H1 (cell line): ENCODE data around the gene CTBP2. TPM values are rescaled to one million over a fixed set of nuclear protein-coding genes. Genes with fewer than 3 reads are reported as not detected.

Experiments used
- CTCF ChIA-PET: fragments of 300-600 bp; sonication (Branson Sonifier 250); formaldehyde crosslinking; loops from one replicate; lab custom pipeline; 2021; ENCODE audit not compliant: partially characterized antibody; lab: Charles Lee
- POLR2A ChIA-PET: fragments of 300-600 bp; sonication (Branson Sonifier 250); formaldehyde crosslinking; loops from one replicate; lab custom pipeline; 2021; ENCODE audit warnings: inconsistent platforms; ENCODE audit not compliant: partially characterized antibody; lab: Charles Lee
- DNase-seq, 2 experiments: peaks; one replicate each; pipeline versions ENCODE4 v3.0.0 to v3.0.0-alpha.2; 2010 to 2022; ENCODE audit warnings: low spot score in 2 of 2, low read depth in 1 of 2, mixed read lengths in 1 of 2
- FAIRE-seq: peaks from 2 replicates; lab custom pipeline; 2011; peaks lifted over from hg19 to GRCh38; lab: Jason Lieb, UNC
- H2AFZ ChIP-seq: 2 replicates; pipeline ENCODE4 v1.8.1; 2012; ENCODE audit warnings: low read length, inconsistent platforms
- H2AK5ac ChIP-seq: 2 replicates; pipeline ENCODE4 v1.6.1; 2013; ENCODE audit warnings: low read depth, low read length
- H2BK120ac ChIP-seq: replicated peaks from 2 replicates; pipeline ENCODE3; 2013; ENCODE audit warnings: low read depth, low read length, inconsistent platforms
- H2BK12ac ChIP-seq: 2 replicates; pipeline ENCODE4 v1.6.1; 2013; ENCODE audit warnings: low read depth, low read length
- H2BK15ac ChIP-seq: 2 replicates; pipeline ENCODE4 v1.6.1; 2013; ENCODE audit warnings: low read length
- H2BK20ac ChIP-seq: 2 replicates; pipeline ENCODE4 v1.6.1; 2013; ENCODE audit warnings: low read length
- H2BK5ac ChIP-seq: 2 replicates; pipeline ENCODE4 v1.6.1; 2013; ENCODE audit warnings: low read depth, low read length
- H3K14ac ChIP-seq: 2 replicates; pipeline ENCODE4 v1.6.1; 2013; ENCODE audit warnings: inconsistent platforms; ENCODE audit not compliant: insufficient read length
- H3K18ac ChIP-seq: 2 replicates; pipeline ENCODE4 v1.6.1; 2013; ENCODE audit warnings: low read length; ENCODE audit errors: extremely low read depth
- H3K23ac ChIP-seq: 2 replicates; pipeline ENCODE4 v1.6.1; 2013; ENCODE audit warnings: inconsistent platforms; ENCODE audit not compliant: insufficient read length
- H3K23me2 ChIP-seq: 2 replicates; pipeline ENCODE4 v1.6.1; 2013; ENCODE audit warnings: low read depth, low read length
- H3K27ac ChIP-seq: 2 replicates; pipeline ENCODE4 v1.6.1; 2011; ENCODE audit warnings: low read depth, low read length, inconsistent platforms
- H3K27me3 ChIP-seq, 4 experiments: replicated peaks in 1 of 4; 1 replicate in 1 of 4; 2 replicates in 3 of 4; pipeline versions ENCODE4 v1.6.1 to v1.8.1; 2011 to 2013; ENCODE audit warnings: low read length in 3 of 4, mild to moderate bottlenecking in 3 of 4, inconsistent platforms in 2 of 4, mixed read lengths in 2 of 4, moderate library complexity in 1 of 4; ENCODE audit not compliant: control insufficient read depth in 3 of 4, insufficient read depth in 3 of 4; ENCODE audit errors: extremely low read depth in 1 of 4
- H3K36me3 ChIP-seq, 4 experiments: 2 replicates each; pipeline versions ENCODE4 v1.6.1 to v1.8.1; 2011 to 2013; ENCODE audit warnings: mild to moderate bottlenecking in 4 of 4, low read length in 3 of 4, moderate library complexity in 2 of 4, control low read depth in 1 of 4, inconsistent platforms in 1 of 4; ENCODE audit not compliant: insufficient read depth in 4 of 4, control insufficient read depth in 2 of 4
- H3K4ac ChIP-seq: replicated peaks from 2 replicates; pipeline ENCODE3; 2013; ENCODE audit warnings: low read length, low read depth, mixed read lengths, inconsistent platforms; ENCODE audit not compliant: insufficient read length
- H3K4me1 ChIP-seq, 4 experiments: replicated peaks in 1 of 4; 1 replicate in 1 of 4; 2 replicates in 3 of 4; pipeline versions ENCODE4 v1.6.1 to v1.8.1; 2011 to 2013; ENCODE audit warnings: low read length in 3 of 4, inconsistent platforms in 2 of 4, mixed read lengths in 1 of 4; ENCODE audit not compliant: insufficient read depth in 4 of 4, control insufficient read depth in 3 of 4
- H3K4me2 ChIP-seq, 2 experiments: 2 replicates each; pipeline versions ENCODE4 v1.6.1 to v1.8.1; 2011 to 2013; ENCODE audit warnings: low read depth in 2 of 2, low read length in 2 of 2, control low read depth in 1 of 2, inconsistent platforms in 1 of 2, mild to moderate bottlenecking in 1 of 2; ENCODE audit not compliant: insufficient read depth in 1 of 2
- H3K4me3 ChIP-seq, 4 experiments: fragments of 200-600, 300-600 bp in 1 of 4; sonication (generic), shearing (Covaris generic), sonication (Bioruptor Twin) in 1 of 4; 2 replicates each; pipeline versions ENCODE4 v1.5.1 to v1.8.1; 2011 to 2016; ENCODE audit warnings: low read length in 4 of 4, low read depth in 3 of 4, control low read depth in 2 of 4, inconsistent platforms in 2 of 4, mild to moderate bottlenecking in 2 of 4, mixed read lengths in 1 of 4, moderate library complexity in 1 of 4; ENCODE audit not compliant: insufficient read depth in 2 of 4; ENCODE audit errors: extremely low read depth in 1 of 4
- H3K56ac ChIP-seq: replicated peaks from 2 replicates; pipeline ENCODE3; 2013; ENCODE audit warnings: low read depth, mild to moderate bottlenecking, mixed read lengths, low read length, inconsistent platforms; ENCODE audit not compliant: insufficient read length
- H3K79me1 ChIP-seq: 2 replicates; pipeline ENCODE4 v1.6.1; 2013; ENCODE audit warnings: low read depth, low read length, control low read depth
- H3K79me2 ChIP-seq, 2 experiments: 2 replicates each; pipeline versions ENCODE4 v1.6.1 to v1.8.1; 2012 to 2013; ENCODE audit warnings: low read length in 2 of 2, mild to moderate bottlenecking in 2 of 2, inconsistent platforms in 1 of 2; ENCODE audit not compliant: insufficient read depth in 2 of 2, control insufficient read depth in 1 of 2
- H3K9ac ChIP-seq, 4 experiments: replicated peaks in 1 of 4; 1 replicate in 1 of 4; 2 replicates in 3 of 4; pipeline versions ENCODE4 v1.6.1 to v1.8.1; 2011 to 2013; ENCODE audit warnings: low read depth in 3 of 4, low read length in 3 of 4, control low read depth in 2 of 4, mild to moderate bottlenecking in 2 of 4, moderate library complexity in 2 of 4, inconsistent platforms in 1 of 4; ENCODE audit errors: extremely low read depth in 1 of 4
- H3K9me3 ChIP-seq, 2 experiments: 2 replicates each; pipeline versions ENCODE4 v1.6.1 to v1.8.1; 2012 to 2013; ENCODE audit warnings: mild to moderate bottlenecking in 2 of 2, moderate library complexity in 2 of 2, control low read depth in 1 of 2, inconsistent platforms in 1 of 2, low read depth in 1 of 2, low read length in 1 of 2, mixed read lengths in 1 of 2; ENCODE audit not compliant: insufficient read depth in 2 of 2
- H4K20me1 ChIP-seq, 2 experiments: replicated peaks in 1 of 2; 2 replicates each; pipeline versions ENCODE3 to v1.8.1; 2011 to 2013; ENCODE audit warnings: inconsistent platforms in 2 of 2, low read length in 2 of 2, mild to moderate bottlenecking in 1 of 2; ENCODE audit not compliant: insufficient read depth in 2 of 2, control insufficient read depth in 1 of 2
- H4K5ac ChIP-seq: 2 replicates; pipeline ENCODE4 v1.6.1; 2013; ENCODE audit warnings: low read length, low read depth, mixed read lengths, inconsistent platforms; ENCODE audit not compliant: insufficient read length
- H4K8ac ChIP-seq: 2 replicates; pipeline ENCODE4 v1.8.0; 2013; ENCODE audit warnings: mild to moderate bottlenecking, moderate library complexity, low read length, inconsistent platforms; ENCODE audit not compliant: insufficient read depth; ENCODE audit errors: extremely low read depth
- H4K91ac ChIP-seq: replicated peaks from 2 replicates; pipeline ENCODE3; 2013; ENCODE audit warnings: low read length, mixed read lengths, inconsistent platforms; ENCODE audit not compliant: insufficient read length
- BCL11A ChIP-seq, 2 experiments: IDR thresholded peaks; one replicate each; pipeline ENCODE4 v1.6.1; 2011; ENCODE audit warnings: low read depth in 2 of 2, low read length in 2 of 2, mild to moderate bottlenecking in 2 of 2
- FOSL1 ChIP-seq: IDR thresholded peaks from 2 replicates; pipeline ENCODE4 v1.6.1; 2011; ENCODE audit warnings: mild to moderate bottlenecking, low read depth, low read length, moderate library complexity; ENCODE audit not compliant: insufficient read depth
- POLR2AphosphoS5 ChIP-seq: IDR thresholded peaks from 2 replicates; pipeline ENCODE4 v1.6.1; 2011; ENCODE audit warnings: low read depth, low read length
- SUZ12 ChIP-seq: fragments of 200-600 bp; sonication (generic); IDR thresholded peaks from 2 replicates; pipeline ENCODE4 v1.6.1; 2012; ENCODE audit warnings: mild to moderate bottlenecking, inconsistent platforms, low read length, moderate library complexity, mixed read lengths
- WGBS, 2 experiments: shearing (Covaris generic) in 1 of 2; methylation state at CpG; one replicate each; pipeline versions ENCODE4 v1.1.6 to v1.1.7; 2013 to 2015; ENCODE audit warnings: low lambda C conversion rate in 2 of 2, mixed read lengths in 2 of 2, inconsistent platforms in 1 of 2, low coverage in 1 of 2, missing lambda C conversion rate in 1 of 2; ENCODE audit not compliant: insufficient replicate concordance in 2 of 2, insufficient coverage in 1 of 2, insufficient read length in 1 of 2; ENCODE audit errors: extremely low coverage in 1 of 2, missing lambda C conversion rate in 1 of 2; 5-methylcytosine and 5-hydroxymethylcytosine counted together
- polyA plus RNA-seq, 7 experiments: library from polyadenylated mRNA; depleted of rRNA in 3 of 7; stranded (reverse) in 5 of 7; unstranded in 2 of 7; fragments of >200 nt in 5 of 7; fragments of 200-250 nt in 2 of 7; gene quantifications; 1 replicate in 5 of 7; 2 replicates in 1 of 7; 4 replicates in 1 of 7; pipeline versions ENCODE4 v1.2.1 to v1.2.3, GENCODE V29; 2011 to 2013; ENCODE audit warnings: missing spikeins in 2 of 7, mixed read lengths in 2 of 7
- total RNA-seq: library from RNA; stranded (reverse); fragmentation: NEBNext Ultra II Directional; extraction: Animal tissue kit (Norgen Biotek cat#: 25700); gene quantifications from 2 replicates; pipeline ENCODE4 v1.2.1, GENCODE V29; 2021
- TF ChIP-seq, protein P1 (sequence below): IDR thresholded peaks from 2 replicates; pipeline ENCODE4 v1.6.1; 2011; ENCODE audit warnings: low read depth, mild to moderate bottlenecking, low read length; ENCODE audit not compliant: insufficient read depth

CTBP2 gene
- total and polyA plus RNA-seq, 2 of the 8 experiments (the other 6 are each of a cell fraction or from before 2014, with no cell fraction given): 208 to 221 TPM

DNA sequence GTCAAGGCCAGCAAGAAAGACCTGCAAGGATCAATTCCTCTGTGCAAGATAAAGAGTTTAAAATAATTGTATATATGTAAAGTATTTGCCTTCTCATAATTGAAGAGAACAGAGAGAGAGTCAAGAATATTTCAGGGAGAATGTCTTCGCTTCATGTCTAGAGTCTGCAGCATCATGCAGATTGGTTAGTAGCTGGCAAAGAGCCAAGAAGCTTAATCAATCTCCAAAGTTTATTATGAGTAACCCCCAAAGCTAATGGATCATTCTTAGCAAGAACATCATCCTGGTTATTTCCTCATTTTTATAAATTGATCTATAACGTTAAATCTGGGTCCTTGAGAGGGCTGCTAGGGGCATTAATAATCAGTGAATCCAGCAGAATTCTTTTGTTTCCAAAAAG lies 38.9 kb upstream of the CTBP2 start:
- Histone ChIP-seq H3K79me1 (no peaks in the 10 kb centered on the region), H2BK12ac (no peak overlapping the region), H3K23ac (no peak overlapping the region), H3K23me2 (no peaks in the 10 kb centered on the region), H3K36me3 (no peaks in the 10 kb centered on the region), H2BK15ac (no peak overlapping the region), H2BK20ac (no peak overlapping the region), H3K4me3 (no peak overlapping the region), H3K9ac (no peak overlapping the region), H3K79me2 (no peaks in the 10 kb centered on the region), H2AK5ac (no peak overlapping the region), H3K56ac (no peak overlapping the region), H2BK5ac (no peak overlapping the region), H3K4me2 (no peak overlapping the region), H3K27ac (no peak overlapping the region), H3K14ac (no peak overlapping the region), H4K91ac (no peak overlapping the region), H3K4me1 (no peaks in the 10 kb centered on the region; a peak in 1 of 7 replicates), H2AFZ (no peak overlapping the region), H3K18ac (no peak overlapping the region), H3K9me3 (no peaks in the 10 kb centered on the region), H3K27me3 (no peaks in the 10 kb centered on the region), H2BK120ac (no peak overlapping the region), H3K4ac (no peak overlapping the region), H4K8ac (no peak overlapping the region), H4K5ac (no peak overlapping the region), H4K20me1 (no peaks in the 10 kb centered on the region)
- POLR2A ChIA-PET: no interaction called here
- no peak for FAIRE-seq
- WGBS, 2 experiments: 86% methylated on average over 2 of the region's 2 CpGs; no CpG with 5 or more reads in 1 of the 2 experiments
- no peak for DNase-seq
- TF ChIP-seq BCL11A (IDR thresholded peaks at IDR 0.05; ENCODE audit: low read depth in 2 of 2, low read length in 2 of 2): no peak
- no peak for TF ChIP-seq FOSL1
- TF ChIP-seq, protein P1, sequence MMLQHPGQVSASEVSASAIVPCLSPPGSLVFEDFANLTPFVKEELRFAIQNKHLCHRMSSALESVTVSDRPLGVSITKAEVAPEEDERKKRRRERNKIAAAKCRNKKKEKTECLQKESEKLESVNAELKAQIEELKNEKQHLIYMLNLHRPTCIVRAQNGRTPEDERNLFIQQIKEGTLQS: no peak
- TF ChIP-seq POLR2AphosphoS5: no peak
- no peak for TF ChIP-seq SUZ12
- CTCF ChIA-PET: no interaction called here
